GM13977 (cell line): Measurements from ENCODE around the gene DNAH10.

Source experiments
- DNase-seq: peaks from one replicate; pipeline ENCODE4 v3.0.0; 2012; ENCODE audit warnings: low spot score
- CTCF ChIP-seq: IDR thresholded peaks from 2 replicates; pipeline ENCODE4 v1.5.1; 2012; ENCODE audit warnings: mild to moderate bottlenecking, control low read depth; ENCODE audit not compliant: insufficient read depth; ENCODE audit errors: extremely low read depth, missing control alignments
- in situ Hi-C: fragments of 300-500 bp; cut with MboI; formaldehyde crosslinking; loops from one replicate; pipeline ENCODE4 v1.12.0; 2022; ENCODE audit warnings: low sequenced_read_pairs, low pct_unique_long_range_greater_than_20kb, mixed read lengths, inconsistent platforms; ENCODE audit not compliant: unreplicated experiment

Gene DNAH10

DNA sequence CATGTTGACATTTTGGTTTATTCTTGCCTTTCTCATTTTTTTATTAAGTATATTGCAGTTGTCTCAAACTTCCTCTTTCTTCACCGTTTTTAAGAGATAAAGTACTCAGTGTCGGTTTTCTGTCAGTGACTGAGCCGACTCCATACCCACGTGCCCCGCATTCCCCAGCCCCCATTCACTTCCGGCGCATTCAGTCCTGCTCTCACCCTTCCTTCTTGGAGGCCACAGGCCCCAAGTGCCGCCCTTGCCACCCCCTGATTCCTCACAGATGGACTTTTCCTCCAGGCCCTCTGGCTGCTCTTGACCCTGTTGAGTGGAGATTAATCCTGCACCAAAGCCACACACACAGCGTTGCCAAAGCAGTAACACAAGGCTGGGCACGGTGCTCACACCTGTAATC is 19.1 kb upstream of the DNAH10 start:
- in situ Hi-C loops: no loop called here
- TF ChIP-seq CTCF: no peak
- DNase-seq: no peak

DNA sequence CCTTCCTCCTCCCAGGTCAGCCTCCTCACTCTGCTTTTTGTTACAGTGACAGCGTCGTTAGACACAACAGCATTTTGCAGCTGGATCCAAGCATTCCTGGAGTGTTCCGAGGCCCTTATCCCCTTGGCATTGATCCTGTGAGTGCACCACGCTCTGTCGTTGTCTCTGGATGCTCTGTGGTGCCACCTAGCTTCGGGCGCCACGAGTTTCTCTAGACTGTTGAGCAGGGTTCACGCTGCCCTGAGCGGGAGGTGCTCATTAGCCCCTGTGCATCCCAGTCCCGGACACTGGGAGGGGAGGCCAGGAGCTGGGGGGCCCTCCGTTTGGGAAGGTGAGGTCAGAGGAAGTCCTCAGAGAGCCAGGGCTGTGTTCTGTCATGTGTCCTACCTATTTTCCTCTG is 17.3 kb upstream of the DNAH10 start:
- in situ Hi-C loops: no loop called here
- TF ChIP-seq CTCF: peak; percentile 24
- no peak for DNase-seq

DNA sequence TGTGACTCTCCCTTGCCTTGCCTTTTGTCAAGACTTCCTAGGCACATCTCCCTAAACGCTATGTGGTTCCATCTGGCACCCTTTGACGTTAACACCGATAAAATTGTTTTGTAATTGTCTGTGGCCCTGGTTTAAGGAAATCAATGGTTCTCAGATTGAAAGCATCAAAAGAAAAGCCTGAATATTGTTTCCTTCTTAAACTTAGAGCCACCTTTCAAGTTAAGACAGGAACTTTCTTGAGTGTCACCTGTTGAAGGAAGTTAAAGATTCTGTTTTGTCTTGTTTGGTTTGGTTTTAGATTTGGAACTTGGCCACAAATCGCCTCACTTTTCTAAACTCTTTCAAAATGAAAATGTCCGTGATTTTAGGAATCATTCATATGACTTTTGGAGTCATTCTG is 14.8 kb upstream of the DNAH10 start:
- no peak for TF ChIP-seq CTCF
- DNase-seq: no peak
- in situ Hi-C loops: no loop called here

- no peak for DNase-seq
- TF ChIP-seq CTCF: no peak
- in situ Hi-C loops: no loop called here
These were observed 13.9 kb upstream of the DNAH10 start for GRCh38 chr12:123748161-123748560.

- DNase-seq: no peak
- in situ Hi-C loops: no loop called here
- no peak for TF ChIP-seq CTCF
These were observed 13.4 kb upstream of the DNAH10 start for GRCh38 chr12:123748661-123749060.

DNA sequence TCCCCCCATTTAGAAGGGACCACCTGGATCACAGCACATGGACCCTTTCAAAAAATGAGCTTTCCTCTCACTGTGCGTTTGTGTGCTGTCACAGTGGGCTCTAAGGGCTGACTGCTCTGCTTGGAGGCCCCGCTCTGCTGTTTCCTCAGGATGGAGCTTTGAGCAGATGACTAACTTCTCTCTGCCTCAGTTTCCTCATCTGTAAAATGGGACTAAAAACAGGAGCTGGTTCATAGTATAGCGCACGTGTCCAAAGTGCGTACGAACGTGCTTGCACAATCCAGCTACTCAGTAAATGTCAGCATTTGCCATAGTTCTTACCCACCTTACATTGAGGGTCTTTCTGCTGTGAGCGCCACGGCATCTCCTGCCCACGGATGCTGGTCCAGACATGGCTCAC is 12.7 kb upstream of the DNAH10 start:
- TF ChIP-seq CTCF: no peak
- no peak for DNase-seq
- in situ Hi-C loops: no loop called here

- TF ChIP-seq CTCF: no peak
- in situ Hi-C loops: no loop called here
These were observed 11.9 kb upstream of the DNAH10 start for GRCh38 chr12:123750159-123750656.

More at GRCh38 chr12:123750159-123750656, 11.9 kb upstream of the DNAH10 start:
- DNase-seq: no peak
